Right lobe of liver (tissue), 6 donors: ENCODE data around the gene CCDC88C. TPM values are rescaled to one million over a fixed set of nuclear protein-coding genes. Genes with fewer than 3 reads are reported as not detected.

Source experiments
- ATAC-seq, 4 donors: fragments of 200-7000 bp; cut with Tn5 transposase; one replicate each; pipeline ENCODE4 v1.9.1; 2020; ENCODE audit warnings: mild to moderate bottlenecking in 4 of 4, moderate library complexity in 4 of 4
- DNase-seq, 3 donors: peaks; one replicate each; pipeline ENCODE4 v3.0.0-alpha.2; 2020
- H3K27ac ChIP-seq, 3 donors: fragments of 200-600 bp; one replicate each; pipeline ENCODE4 v1.8.0; 2022
- H3K27me3 ChIP-seq, 2 donors: fragments of 200-600 bp; one replicate each; pipeline ENCODE4 v1.8.0; 2022
- H3K36me3 ChIP-seq, 4 donors: fragments of 200-600 bp; sonication (generic) in 1 of 4; one replicate each; pipeline versions ENCODE4 v1.5.1 to v1.8.0; 2017 to 2022; ENCODE audit warnings: control low read depth in 1 of 4
- H3K4me1 ChIP-seq, 4 donors: fragments of 200-600 bp; sonication (generic) in 1 of 4; one replicate each; pipeline versions ENCODE4 v1.5.1 to v1.8.0; 2017 to 2022; ENCODE audit warnings: control low read depth in 1 of 4
- H3K4me3 ChIP-seq, 3 donors: fragments of 200-600 bp; one replicate each; pipeline ENCODE4 v1.8.0; 2022
- H3K9me3 ChIP-seq, 4 donors: fragments of 200-600 bp; sonication (generic) in 1 of 4; one replicate each; pipeline versions ENCODE4 v1.5.1 to v1.8.0; 2017 to 2022; ENCODE audit warnings: control low read depth in 1 of 4
- CTCF ChIP-seq, 4 donors: fragments of 200-600 bp in 3 of 4; fragments of 450-650 bp in 1 of 4; IDR thresholded peaks; one replicate each; pipeline versions ENCODE4 v1.5.1 to v1.8.0; 2016 to 2022; ENCODE audit warnings: antibody characterized with exemption in 4 of 4, mild to moderate bottlenecking in 2 of 4
- POLR2A ChIP-seq: fragments of 450-650 bp; IDR thresholded peaks from one replicate; pipeline ENCODE4 v1.6.1; 2017; ENCODE audit warnings: antibody characterized with exemption, mild to moderate bottlenecking
- WGBS: methylation state at CpG from one replicate; pipeline ENCODE4 v1.1.6; 2018; ENCODE audit warnings: low coverage, low lambda C conversion rate; ENCODE audit not compliant: insufficient coverage; ENCODE audit errors: missing lambda C conversion rate; 5-methylcytosine and 5-hydroxymethylcytosine counted together
- intact Hi-C, 2 donors: fragments of 100-400 bp; cut with DNase I; formaldehyde crosslinking; loops; one replicate each; pipeline versions ENCODE4 v1.11.2 to v1.14.1; 2022
- total RNA-seq, 6 experiments: library from RNA; depleted of rRNA in 2 of 6; stranded (reverse); fragments of >200 nt in 2 of 6; fragmentation: NEBNext Ultra II Directional in 3 of 6; extraction: Animal tissue kit (Norgen Biotek cat#: 25700) in 3 of 6; gene quantifications; one replicate each; pipeline versions ENCODE4 v1.1.0 to v1.2.4, GENCODE V29; 2016 to 2023
- donor health status: DM: no; HTN: yes; CAD: no.
- donor health status: DM: no; HTN: no; CAD: no.
- donor health status: DM: no; HTN: no; CAD: no.
- donor health status: DM: no; HTN: yes; CAD: no.
- donor health status: DM: no; HTN: yes; CAD: no.

CCDC88C gene
- total RNA-seq, 6 experiments from 2014 or later: 1.2 to 5.7 (median 3.1) TPM

GRCh38 chr14:91230397-91231035 is 187.1 kb downstream of the CCDC88C start:
- DNase-seq (no peak), ATAC-seq (no peak)
- Histone ChIP-seq H3K36me3 (peaks cover 0 to 9% (median under 1%) of the 10 kb centered on the region in 4 donors), H3K27me3 (no peaks in the 10 kb centered on the region), H3K9me3 (no peaks in the 10 kb centered on the region), H3K4me1 (no peaks in the 10 kb centered on the region), H3K4me3 (no peak overlapping the region), H3K27ac (no peak overlapping the region)
- WGBS: 75% methylated on average over 2 of the region's 4 CpGs
- intact Hi-C loops: no loop called here
- no peak for TF ChIP-seq POLR2A
- no peak for TF ChIP-seq CTCF (IDR thresholded peaks at IDR 0.05)

GRCh38 chr14:91229743-91230200 is 187.8 kb downstream of the CCDC88C start:
- DNase-seq: no peak
- no peak overlapping the region for H3K27ac ChIP-seq
- ATAC-seq: peak; percentile 11 to 40 (median 20)
- no peaks in the 10 kb centered on the region for H3K4me1 ChIP-seq
- H3K9me3 ChIP-seq: no peaks in the 10 kb centered on the region
- 71% methylated on average over 5 of the region's 6 CpGs for WGBS
- TF ChIP-seq CTCF (IDR thresholded peaks at IDR 0.05): no peak
- intact Hi-C loops: no loop called here
- H3K4me3 ChIP-seq: no peak overlapping the region
- H3K36me3 ChIP-seq: peaks cover 0 to 12% (median 4%) of the 10 kb centered on the region in 4 donors
- no peaks in the 10 kb centered on the region for H3K27me3 ChIP-seq

- no peaks in the 10 kb centered on the region for H3K27me3 ChIP-seq
- H3K4me3 ChIP-seq: no peak overlapping the region
- DNase-seq: no peak
- WGBS: no CpG with 5 or more reads among the region's 1 CpG
- peaks cover 0 to 16% (median 5%) of the 10 kb centered on the region in 4 donors for H3K36me3 ChIP-seq
- ATAC-seq: no peak
- no peaks in the 10 kb centered on the region for H3K9me3 ChIP-seq
- TF ChIP-seq POLR2A (no peak), CTCF (IDR thresholded peaks at IDR 0.05) (no peak)
- no peaks in the 10 kb centered on the region for H3K4me1 ChIP-seq
- intact Hi-C loops: no loop called here
- H3K27ac ChIP-seq: no peak overlapping the region
Measured at GRCh38 chr14:91229005-91229382, 188.6 kb downstream of the CCDC88C start.

GRCh38 chr14:91228112-91229004 is 189.3 kb downstream of the CCDC88C start:
- TF ChIP-seq CTCF (IDR thresholded peaks at IDR 0.05) (no peak), POLR2A (no peak)
- H3K4me3 ChIP-seq: no peak overlapping the region
- DNase-seq (no peak), ATAC-seq (peak in 3 of 4 donors; percentile 3 to 24 (median 23))
- intact Hi-C loops: no loop called here
- H3K9me3 ChIP-seq: no peaks in the 10 kb centered on the region
- H3K36me3 ChIP-seq: peaks cover 0 to 16% (median 5%) of the 10 kb centered on the region in 4 donors
- H3K4me1 ChIP-seq: no peaks in the 10 kb centered on the region
- no peaks in the 10 kb centered on the region for H3K27me3 ChIP-seq
- WGBS: 93% methylated on average over 7 of the region's 14 CpGs
- H3K27ac ChIP-seq: no peak overlapping the region
